Uterus (tissue), 2 donors: ENCODE results near the gene TAF1D.

ENCODE experiments used
- CTCF ChIP-seq, 4 experiments: fragments of 200-600 bp in 2 of 4; fragments of 450-650 bp in 2 of 4; sonication (generic) in 2 of 4; IDR thresholded peaks; one replicate each; pipeline ENCODE4 v1.5.1; 2016 to 2019; ENCODE audit warnings: antibody characterized with exemption in 4 of 4, mild to moderate bottlenecking in 2 of 4, moderate library complexity in 1 of 4
- POLR2A ChIP-seq, 2 donors: fragments of 450-650 bp; IDR thresholded peaks; one replicate each; pipeline ENCODE4 v1.6.1; 2016; ENCODE audit warnings: antibody characterized with exemption in 2 of 2, mild to moderate bottlenecking in 1 of 2, moderate library complexity in 1 of 2

DNA sequence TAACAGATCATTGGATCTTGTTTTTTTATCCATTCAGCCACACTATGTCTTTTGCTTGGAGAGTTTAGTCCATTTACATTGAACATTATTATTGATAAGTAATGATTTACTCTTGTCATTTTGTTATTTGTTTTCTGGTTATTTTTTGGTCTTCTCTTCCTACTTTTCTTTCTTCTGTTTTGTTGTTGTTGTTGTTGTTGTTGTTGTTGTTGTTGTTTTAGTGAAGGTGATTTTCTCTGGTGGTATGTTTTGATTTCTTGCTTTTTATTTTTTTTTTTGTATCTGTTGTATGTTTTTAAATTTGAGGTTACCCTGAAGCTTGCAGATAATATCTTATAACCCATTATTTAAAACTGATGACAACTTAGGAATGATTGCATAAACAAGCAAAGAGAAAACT lies 28.6 kb downstream of the TAF1D start:
- TF ChIP-seq CTCF (IDR thresholded peaks at IDR 0.05) (no peak), POLR2A (IDR thresholded peaks at IDR 0.05) (no peak)
